Measurements from ENCODE around the gene NEK9.

- TF ChIP-seq CTCF (IDR thresholded peaks at IDR 0.05; ENCODE audit: insufficient read depth, low read length, poor library complexity, severe bottlenecking) (no peak), EZH2phosphoT487 (conservative IDR thresholded peaks at IDR 0.05; ENCODE audit: low read length) (no peak)
These were observed 86.3 kb downstream of the NEK9 start for GRCh38 chr14:75040507-75040906.

Measured in SU-DHL-6 (cell line).